Adipose tissue (tissue), 3 donors: Measurements from ENCODE around the gene MST1. TPM values are rescaled to one million over a fixed set of nuclear protein-coding genes. Genes with fewer than 3 reads are reported as not detected.

Experiments
- H3K27ac ChIP-seq: one replicate; pipeline ENCODE4 v1.5.1; 2013; ENCODE audit warnings: low read depth, low read length
- WGBS, 3 donors: extraction: QIAGEN DNeasy Blood & Tissue Kit; methylation state at CpG; one replicate each; pipeline ENCODE4 v1.1.7; 2013; 5-methylcytosine and 5-hydroxymethylcytosine counted together
- polyA plus RNA-seq, 3 donors: library from polyadenylated mRNA; stranded (reverse); fragments of 200-250 nt; gene quantifications; one replicate each; pipeline ENCODE4 v1.2.3, GENCODE V29; 2013
- donor health status: healthy with polysubstance abuse.
- donor health status: Bipolar disorder and iron deficiency.
- donor health status: healthy.

MST1 gene
- polyA plus RNA-seq, 3 donors: 14.3 to 22.2 (median 19.1) TPM

DNA sequence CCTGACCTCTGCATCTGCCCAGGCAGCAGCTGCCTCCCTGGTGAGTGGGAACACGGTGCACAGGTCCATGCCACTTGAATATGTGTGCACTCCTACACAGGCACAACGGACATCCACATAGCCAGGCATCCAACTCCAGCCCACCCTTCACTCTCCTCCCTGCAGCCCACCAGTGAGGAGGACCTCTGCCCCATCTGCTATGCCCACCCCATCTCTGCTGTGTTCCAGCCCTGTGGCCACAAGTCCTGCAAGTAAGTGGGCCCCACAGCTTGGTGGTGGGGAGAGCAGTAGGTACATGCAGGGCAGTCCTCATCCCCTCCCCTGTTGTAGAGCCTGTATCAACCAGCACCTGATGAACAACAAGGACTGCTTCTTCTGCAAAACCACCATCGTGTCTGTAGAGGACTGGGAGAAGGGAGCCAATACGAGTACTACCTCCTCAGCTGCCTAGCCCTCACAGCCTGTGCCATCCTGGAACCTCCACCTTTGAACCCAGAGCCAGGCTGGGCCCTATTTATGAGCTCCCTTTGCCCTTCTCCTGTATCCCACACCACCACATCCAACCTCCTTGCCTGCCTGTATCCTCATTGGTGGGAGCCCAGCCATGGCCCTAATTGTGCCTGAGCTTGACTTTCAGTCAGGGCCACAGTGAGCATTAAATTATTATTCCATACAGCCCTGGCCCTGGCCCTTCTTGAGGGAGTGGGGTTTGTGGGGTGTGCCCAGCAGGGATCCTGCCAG, 31.8 kb upstream of the MST1 start:
- no peak overlapping the region for H3K27ac ChIP-seq
- WGBS, 3 donors: 55 to 86% (median 76%) methylated on average over 4 of the region's 4 CpGs

GRCh38 chr3:49719214-49719884, 30.1 kb upstream of the MST1 start, which contains the start of gene AMIGO3:
Gene AMIGO3, minus strand, starts transcription at chr3:49719684. Its CDS starts 219 bp downstream, at chr3:49719465.
- 0 to 1% (median 1%) methylated on average over 46 to 50 of the region's 50 CpGs for WGBS, 3 donors
- no peak within 1 kb of the TSS for H3K27ac ChIP-seq

GRCh38 chr3:49718858-49719213, 29.6 kb upstream of the MST1 start:
- WGBS, 3 donors: 5 to 8% (median 8%) methylated on average over 33 of the region's 33 CpGs
- no peak overlapping the region for H3K27ac ChIP-seq

DNA sequence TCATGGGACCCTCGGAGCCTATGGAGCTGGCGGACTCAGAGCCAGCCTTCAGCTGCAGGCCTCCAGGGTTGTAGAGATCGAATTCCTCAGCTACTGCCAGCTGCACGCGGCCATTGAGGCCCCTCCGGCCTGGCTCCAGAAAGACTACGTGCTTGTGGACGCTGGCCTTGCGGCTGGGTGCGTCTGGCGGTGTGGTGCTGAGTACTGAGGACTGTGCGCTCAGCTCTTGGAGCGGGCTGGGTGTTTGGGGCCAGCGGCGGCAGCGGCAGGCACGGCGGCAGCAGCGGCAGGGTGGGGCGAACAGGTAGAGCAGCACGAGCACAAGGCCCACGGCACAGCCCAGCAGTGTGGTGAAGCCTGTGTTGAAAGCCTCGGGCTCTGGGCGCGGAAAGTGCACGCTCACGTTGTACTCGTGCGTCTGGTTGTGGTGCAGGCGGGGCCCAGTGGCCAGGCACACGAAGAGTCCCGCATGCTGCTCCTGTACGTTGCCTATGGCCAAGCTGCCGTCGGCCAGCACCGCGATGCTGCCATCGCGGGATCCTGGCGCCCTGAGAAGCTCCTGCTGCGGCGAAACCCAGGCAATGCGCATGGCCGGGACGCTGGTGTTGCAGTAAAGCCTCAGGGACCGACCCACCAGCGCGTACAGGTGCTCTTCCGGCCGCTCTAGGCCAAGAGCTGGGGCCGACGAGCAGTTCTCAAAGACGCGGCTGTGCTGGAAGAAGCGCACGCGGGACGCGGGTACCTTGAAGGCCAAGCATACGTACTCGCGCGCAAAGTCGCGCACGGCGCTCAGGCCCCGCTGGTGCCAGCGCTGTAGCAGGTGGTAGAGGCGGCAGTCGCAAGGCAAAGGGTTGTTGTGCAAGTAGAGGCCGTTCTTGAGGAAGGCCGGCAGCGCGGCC, 28.9 kb upstream of the MST1 start:
- H3K27ac ChIP-seq: no peak overlapping the region
- WGBS, 3 donors: 55 to 67% (median 61%) methylated on average over 72 to 75 of the region's 75 CpGs

- 83 to 96% (median 86%) methylated on average over 13 to 14 of the region's 14 CpGs for WGBS, 3 donors
- no peak overlapping the region for H3K27ac ChIP-seq
Measured at GRCh38 chr3:49717211-49717958, 28.1 kb upstream of the MST1 start.

GRCh38 chr3:49716691-49717210, 27.5 kb upstream of the MST1 start:
- no peak overlapping the region for H3K27ac ChIP-seq
- 85 to 92% (median 90%) methylated on average over 16 of the region's 16 CpGs for WGBS, 3 donors

- WGBS, 3 donors: 90 to 94% (median 93%) methylated on average over 7 of the region's 7 CpGs
- no peak overlapping the region for H3K27ac ChIP-seq
Measured at GRCh38 chr3:49716169-49716568, 26.9 kb upstream of the MST1 start.

- H3K27ac ChIP-seq: no peak overlapping the region
- 90 to 91% (median 91%) methylated on average over 13 of the region's 13 CpGs for WGBS, 3 donors
Measured at GRCh38 chr3:49715611-49716121, 26.4 kb upstream of the MST1 start.

DNA sequence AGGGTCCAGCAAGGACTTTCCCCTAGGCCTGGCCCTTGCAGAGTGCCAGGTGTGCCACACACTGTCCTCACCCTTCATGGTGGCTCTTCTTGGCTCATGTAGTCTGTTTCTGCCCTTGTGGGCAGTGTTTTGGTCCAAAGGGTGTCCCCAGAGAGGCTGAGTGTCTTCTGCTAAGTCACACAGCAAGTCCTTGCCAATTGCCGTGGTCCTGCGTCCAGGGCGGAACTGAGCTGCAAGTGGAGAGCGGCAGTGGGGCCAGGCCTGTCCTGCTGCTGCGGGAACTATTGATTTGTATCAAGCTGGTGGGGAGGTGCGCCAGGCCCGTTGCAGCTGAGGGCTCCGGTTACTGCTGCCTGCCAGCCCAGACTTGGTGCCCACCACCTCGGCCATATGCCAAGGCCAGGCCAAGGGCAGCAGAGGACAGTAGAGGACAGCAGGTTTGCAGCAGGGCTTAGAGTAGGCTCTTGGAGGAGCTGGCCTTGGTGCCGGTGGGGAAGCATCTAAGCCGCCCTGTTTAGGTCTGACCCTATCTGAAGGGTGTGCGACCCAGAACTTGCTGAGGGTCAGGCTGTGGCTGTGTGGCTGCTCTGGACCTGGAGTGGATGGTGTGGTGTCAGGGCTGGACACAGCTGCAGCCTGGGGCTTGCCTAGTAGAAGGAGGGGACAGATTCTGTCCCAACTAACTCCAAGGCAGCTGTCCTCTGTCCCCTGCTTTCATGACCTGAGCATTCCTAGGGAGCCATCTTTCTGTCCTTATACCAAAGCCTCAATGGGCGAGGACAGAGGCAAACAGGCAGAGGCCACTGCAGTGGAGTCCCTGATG, 25.7 kb upstream of the MST1 start:
- WGBS, 3 donors: 78 to 92% (median 89%) methylated on average over 13 of the region's 13 CpGs
- no peak overlapping the region for H3K27ac ChIP-seq

- no peak overlapping the region for H3K27ac ChIP-seq
- 90 to 94% (median 92%) methylated on average over 25 of the region's 25 CpGs for WGBS, 3 donors
Measured at GRCh38 chr3:49713336-49714105, 24.2 kb upstream of the MST1 start.

GRCh38 chr3:49712631-49713317, 23.5 kb upstream of the MST1 start:
- 63 to 67% (median 65%) methylated on average over 7 of the region's 7 CpGs for WGBS, 3 donors
- no peak overlapping the region for H3K27ac ChIP-seq

DNA sequence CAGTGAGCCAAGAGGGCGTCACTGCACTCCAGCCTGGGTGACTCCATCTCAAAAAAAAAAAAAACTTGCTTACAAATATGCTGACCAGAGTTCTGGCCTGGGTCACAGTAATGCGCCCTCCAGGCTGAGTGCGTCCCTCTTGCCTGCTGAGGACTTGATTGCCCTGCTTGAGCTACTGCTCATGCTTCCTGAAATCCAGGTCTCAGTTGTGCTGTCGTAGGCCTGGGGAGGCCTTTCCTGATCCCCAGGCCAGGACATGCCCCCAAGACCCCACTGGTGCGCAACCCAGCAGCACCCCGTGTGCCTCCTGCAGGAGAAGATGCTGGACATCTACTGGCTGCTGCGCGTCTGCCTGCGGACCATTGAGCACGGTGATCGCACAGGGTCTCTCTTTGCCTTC, 22.9 kb upstream of the MST1 start:
- H3K27ac ChIP-seq: no peak overlapping the region
- 89 to 95% (median 90%) methylated on average over 11 of the region's 11 CpGs for WGBS, 3 donors

- 79 to 88% (median 87%) methylated on average over 5 of the region's 5 CpGs for WGBS, 3 donors
- H3K27ac ChIP-seq: no peak overlapping the region
Measured at GRCh38 chr3:49711489-49711888, 22.2 kb upstream of the MST1 start.

DNA sequence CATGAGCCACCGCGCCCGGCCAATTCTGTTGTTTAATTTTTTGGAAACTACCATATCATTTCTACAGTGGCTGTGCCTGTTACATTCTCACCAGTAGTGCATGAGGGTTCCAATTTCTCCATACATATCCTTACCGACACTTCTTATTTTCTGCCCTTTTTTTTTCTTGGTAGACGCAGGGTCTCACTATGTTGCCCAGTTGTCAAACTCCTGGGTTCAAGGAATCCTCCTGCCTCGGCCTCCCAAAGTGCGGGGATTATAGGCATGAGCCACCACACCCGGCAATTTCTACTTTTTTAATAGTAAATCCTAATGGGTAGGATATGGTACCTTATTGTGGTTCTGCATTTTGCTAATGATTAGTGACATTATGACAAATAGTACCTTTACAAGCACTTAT, 20.6 kb upstream of the MST1 start:
- H3K27ac ChIP-seq: no peak overlapping the region
- 92 to 97% (median 97%) methylated on average over 8 of the region's 8 CpGs for WGBS, 3 donors

DNA sequence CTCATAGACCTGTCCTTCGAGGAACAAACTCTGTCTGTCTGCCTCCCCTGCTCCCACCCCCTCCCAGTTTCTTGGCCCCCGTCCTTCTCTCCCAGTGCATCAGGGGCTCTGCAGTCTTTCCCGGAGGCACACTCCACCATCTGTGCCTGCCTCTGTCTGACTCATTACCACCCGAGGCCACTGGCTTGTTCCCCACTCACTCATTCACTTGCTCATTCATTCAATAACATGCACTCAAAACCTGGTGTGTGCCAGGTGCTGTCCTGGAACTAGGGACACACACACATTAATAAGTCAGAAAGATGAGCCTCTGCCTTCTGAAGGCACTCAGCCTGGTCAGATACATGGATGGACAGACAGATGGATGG, 17.8 kb upstream of the MST1 start:
- H3K27ac ChIP-seq: no peak overlapping the region
- WGBS, 3 donors: 74 to 86% (median 76%) methylated on average over 4 of the region's 4 CpGs
